Peyer's patch (tissue), 4 donors: ENCODE measurements around the gene ATP11C.

Source experiments
- POLR2A ChIP-seq, 2 donors: fragments of 450-650 bp; IDR thresholded peaks; one replicate each; pipeline ENCODE4 v1.5.1; 2017; ENCODE audit warnings: antibody characterized with exemption in 2 of 2, mild to moderate bottlenecking in 2 of 2, moderate library complexity in 2 of 2
- TF ChIP-seq, protein P1 (sequence below), 6 experiments: fragments of 450-650 bp in 4 of 6; fragments of 200-600 bp in 2 of 6; sonication (generic) in 1 of 6; IDR thresholded peaks; one replicate each; pipeline ENCODE4 v1.5.1; 2017 to 2019; ENCODE audit warnings: antibody characterized with exemption in 6 of 6, mild to moderate bottlenecking in 3 of 6, moderate library complexity in 1 of 6

DNA sequence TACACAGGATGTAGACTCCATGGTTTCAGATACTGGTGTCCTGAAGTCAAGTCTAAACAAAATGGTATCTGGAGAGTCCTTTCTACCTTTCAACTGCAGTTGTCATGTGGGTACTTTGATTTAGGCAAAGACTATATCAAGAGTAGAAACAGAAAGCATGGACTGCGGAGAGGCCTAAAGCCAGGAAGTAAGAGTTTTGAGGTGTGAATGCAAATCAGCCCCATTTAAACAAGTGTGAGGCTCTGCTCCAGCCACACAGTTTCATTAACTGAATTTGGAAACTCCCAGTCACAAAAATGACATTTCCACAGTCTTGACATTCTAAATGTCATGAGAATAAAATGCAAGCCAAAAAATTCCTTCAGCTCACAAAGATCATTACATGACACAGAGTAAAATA is 137.7 kb downstream of the ATP11C start:
- TF ChIP-seq, protein P1, sequence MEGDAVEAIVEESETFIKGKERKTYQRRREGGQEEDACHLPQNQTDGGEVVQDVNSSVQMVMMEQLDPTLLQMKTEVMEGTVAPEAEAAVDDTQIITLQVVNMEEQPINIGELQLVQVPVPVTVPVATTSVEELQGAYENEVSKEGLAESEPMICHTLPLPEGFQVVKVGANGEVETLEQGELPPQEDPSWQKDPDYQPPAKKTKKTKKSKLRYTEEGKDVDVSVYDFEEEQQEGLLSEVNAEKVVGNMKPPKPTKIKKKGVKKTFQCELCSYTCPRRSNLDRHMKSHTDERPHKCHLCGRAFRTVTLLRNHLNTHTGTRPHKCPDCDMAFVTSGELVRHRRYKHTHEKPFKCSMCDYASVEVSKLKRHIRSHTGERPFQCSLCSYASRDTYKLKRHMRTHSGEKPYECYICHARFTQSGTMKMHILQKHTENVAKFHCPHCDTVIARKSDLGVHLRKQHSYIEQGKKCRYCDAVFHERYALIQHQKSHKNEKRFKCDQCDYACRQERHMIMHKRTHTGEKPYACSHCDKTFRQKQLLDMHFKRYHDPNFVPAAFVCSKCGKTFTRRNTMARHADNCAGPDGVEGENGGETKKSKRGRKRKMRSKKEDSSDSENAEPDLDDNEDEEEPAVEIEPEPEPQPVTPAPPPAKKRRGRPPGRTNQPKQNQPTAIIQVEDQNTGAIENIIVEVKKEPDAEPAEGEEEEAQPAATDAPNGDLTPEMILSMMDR (IDR thresholded peaks at IDR 0.05), result no peak
- no peak for TF ChIP-seq POLR2A (IDR thresholded peaks at IDR 0.05)
